ENCODE data around the gene NPEPPS.
"Not testable (repeated sequence)": the region's sequence is repeated elsewhere in the genome, so short reads cannot be mapped to it uniquely, and the experiment has no call there.

NPEPPS gene

DNA sequence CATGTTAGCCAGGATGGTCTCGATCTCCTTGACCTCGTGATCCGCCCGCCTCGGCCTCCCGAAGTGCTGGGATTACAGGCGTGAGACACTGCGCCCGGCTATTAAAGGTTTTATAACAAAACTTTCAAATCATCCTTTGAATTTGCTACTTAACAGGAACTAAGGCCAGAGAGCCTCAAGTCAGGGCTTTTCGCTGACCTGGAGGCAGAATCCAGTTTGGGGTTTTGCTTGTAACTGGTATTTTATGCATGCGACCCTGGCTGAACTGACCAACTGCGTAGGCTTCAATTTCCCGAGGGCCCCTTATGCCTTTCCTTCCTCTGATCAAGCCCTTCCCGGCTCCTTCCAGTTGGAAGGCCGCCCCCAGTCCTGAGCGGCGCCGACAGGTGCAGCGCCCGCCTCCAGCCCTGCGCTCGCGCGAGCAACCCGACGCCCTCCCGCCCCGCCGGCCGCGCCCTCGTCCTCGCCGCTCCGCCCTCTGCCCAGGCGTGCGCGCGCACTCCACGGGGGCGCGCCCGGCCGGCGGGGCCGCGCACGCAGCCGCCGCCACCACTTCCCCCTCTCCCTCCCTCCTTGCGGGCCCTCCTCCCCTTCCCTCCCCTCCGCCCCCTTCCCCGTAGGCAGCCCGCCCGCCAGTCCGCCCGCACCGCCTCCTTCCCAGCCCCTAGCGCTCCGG is at the start of gene NPEPPS:
Gene NPEPPS (plus strand): TSS at position 552 of the 676 bp plus-strand sequence. CDS start 193 bp downstream, outside the sequence.
- DNase-seq = peak; percentile 92

DNA sequence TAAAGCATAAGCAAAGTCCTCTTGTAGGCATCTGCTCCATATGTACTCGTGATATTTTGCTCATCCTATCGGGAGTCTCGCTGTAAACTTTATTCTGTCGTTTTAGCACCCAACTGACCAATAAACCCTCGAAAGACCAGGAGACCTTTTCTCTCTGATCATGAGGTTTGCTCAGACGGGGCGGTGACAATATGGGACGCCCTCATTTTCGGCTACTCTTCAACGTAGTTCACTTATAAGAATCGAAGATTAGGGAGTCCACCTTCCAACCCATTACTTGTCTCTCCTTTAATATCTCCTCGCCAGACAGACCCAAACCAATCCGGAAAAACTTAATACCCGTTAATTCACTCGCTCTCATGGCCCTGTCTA is 39.1 kb upstream of the NPEPPS start:
- not testable (repeated sequence) for DNase-seq

DNA sequence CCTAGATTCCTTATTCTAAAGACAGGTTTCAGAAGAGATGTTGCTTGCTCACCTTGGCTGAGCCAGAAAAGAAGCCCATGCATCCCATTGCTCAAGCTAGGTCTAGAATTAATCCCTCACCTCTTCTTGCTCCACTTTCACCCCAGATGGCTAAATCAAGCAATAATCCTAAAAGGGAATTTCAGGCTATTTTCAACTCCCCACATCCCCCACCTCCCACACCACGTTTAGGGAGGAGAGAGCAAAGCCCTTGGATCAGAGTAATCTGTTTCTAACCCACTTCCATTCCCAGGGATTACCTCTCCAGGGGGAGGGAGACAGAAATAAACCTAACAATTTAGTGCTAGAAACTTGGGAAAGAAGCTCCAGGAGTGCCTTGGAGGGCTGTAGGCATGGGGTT is 31.8 kb upstream of the NPEPPS start:
- not testable (repeated sequence) for DNase-seq

DNA sequence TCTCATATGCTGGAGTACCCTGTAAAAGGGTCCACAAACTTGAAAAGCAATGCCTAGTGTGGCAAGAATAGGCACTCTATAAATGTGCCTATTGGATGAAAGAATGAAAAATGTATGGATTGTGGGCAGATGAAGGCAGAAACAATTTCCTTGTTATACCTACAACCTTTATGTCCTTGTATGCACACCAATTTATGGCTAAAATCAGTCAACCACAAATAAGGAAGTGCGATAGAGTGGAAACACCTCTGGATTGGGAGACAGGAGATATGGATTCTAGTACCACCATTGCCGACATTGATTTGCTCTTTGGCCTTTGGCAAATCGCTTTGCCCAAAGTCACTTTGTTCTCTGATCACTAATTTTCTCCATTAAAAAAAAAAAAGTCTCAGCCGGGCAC is 31.4 kb upstream of the NPEPPS start:
- DNase-seq = not testable (repeated sequence)

DNA sequence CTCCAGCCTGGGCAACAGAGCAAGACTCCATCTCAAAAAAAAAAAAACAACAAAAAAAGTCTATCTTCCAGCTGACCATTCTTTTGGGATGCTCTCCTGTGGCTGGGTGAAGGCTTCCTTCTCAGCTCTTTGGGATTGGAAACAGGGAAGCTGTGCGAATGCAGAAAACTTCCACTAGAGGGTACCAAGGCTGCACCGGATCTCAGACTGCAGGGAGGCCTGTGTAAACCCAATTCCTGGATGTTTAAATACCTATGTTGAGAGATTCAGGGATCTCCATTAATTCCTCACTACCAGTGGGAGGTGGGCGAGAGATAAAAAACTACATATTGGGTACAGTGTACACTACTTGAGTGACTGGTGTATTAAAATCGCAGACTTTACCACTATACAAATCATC is 30.3 kb upstream of the NPEPPS start:
- not testable (repeated sequence) for DNase-seq

DNA sequence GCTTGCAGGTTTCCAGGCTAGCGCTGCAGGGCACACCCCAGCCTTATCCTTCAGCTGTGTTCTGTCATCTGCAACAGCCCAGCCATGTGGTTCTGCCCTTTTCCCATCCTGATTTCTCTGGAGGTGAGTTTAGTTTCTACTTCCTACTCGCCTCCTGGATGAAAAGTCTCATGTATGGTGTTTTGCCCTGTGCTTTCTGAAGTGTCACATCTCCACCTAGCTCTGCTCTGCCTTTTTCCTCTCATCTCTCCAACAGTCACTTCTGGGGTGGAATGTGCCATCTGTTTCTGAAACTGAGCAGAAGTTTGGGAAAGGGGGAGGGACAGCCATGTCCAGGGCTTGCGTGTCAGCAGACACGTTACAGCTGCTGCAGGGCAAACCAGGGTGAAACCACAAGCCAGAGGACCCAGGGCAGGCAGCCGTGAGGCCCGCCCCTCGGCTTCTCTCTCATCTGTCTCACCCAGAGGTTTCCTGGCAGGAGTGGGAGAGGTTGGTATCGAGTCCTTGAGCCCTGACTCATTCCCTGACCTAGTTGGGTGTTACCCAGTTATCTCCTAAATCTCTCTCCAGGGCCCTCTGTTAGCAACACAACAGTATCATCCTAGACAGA is 28.7 kb upstream of the NPEPPS start:
- DNase-seq = peak; percentile 2

DNA sequence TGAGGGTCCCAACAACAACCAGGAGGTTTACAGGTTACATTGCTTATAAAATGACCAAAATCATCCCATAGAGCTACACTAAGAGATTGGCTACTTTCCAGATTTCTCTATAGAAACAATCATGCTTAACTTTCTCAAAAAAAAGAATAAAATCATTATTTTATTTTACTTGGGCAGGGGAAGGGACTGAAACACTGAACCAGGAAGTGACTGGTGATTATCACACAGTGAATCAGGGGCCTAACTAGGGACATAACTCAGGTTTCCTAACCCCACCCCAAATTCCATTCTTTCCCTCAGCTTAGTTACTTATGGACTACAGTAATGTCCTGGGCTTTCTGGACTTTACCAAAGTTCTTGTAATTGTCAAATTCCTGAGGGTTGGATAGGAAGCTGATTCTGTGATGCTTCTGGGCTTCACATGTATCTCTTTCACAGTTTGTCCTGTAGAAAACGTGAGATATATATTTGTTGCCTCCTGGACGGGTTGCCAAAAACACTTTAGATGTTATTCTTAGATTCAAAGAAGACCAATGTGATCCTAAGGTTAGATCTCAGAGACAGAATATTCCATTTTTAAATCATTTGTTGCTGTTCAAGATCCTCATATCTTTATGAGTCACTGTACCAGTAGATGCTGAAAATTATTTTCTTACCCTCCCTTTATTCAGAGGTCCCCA is 28.0 kb upstream of the NPEPPS start:
- not testable (repeated sequence) for DNase-seq

DNA sequence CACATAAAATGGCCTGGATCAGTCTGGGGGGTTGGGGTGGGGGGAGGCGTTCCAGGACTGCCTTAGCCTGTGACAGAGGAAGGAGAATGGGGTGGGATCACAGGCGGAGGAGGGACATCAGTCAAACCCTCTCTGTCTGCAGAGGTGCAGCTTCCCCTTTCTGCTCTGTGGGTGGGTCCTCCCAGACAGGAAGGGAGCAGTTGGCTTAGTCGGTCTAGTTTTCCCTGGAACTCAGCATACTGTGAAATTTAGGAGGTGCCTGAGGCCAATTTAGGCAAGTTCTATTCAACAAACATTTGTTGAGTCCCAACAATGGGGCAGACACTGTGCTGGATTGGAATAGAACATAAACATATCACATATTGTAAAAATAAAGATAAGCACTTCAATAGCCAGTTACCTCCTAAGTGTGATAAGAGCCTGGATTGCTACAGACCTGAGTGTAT is 19.2 kb upstream of the NPEPPS start:
- DNase-seq = not testable (repeated sequence)

DNA sequence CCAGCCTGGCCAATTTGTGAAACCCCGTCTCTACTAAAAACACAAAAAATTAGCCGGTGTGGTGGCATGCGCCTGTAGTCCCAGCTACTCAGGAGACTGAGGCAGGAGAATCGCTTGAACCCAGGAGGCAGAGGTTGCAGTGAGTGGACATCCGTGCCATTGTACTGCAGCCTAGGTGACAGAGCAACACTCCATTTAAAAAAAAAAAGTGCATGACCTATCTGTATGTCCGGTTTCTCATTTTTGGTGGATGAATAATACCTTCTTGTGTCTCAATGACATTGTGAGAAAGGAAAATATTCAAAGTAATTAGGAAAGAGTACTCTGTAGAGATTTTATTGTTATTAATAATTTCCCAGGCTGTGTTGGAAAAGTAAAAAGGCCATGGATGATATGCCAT is 17.6 kb upstream of the NPEPPS start:
- DNase-seq = not testable (repeated sequence)

- DNase-seq = not testable (repeated sequence)
Observed at GRCh38 chr17:47518880-47519279, 12.0 kb upstream of the NPEPPS start.

- not testable (repeated sequence) for DNase-seq
Observed at GRCh38 chr17:47519365-47519764, 11.5 kb upstream of the NPEPPS start.

DNA sequence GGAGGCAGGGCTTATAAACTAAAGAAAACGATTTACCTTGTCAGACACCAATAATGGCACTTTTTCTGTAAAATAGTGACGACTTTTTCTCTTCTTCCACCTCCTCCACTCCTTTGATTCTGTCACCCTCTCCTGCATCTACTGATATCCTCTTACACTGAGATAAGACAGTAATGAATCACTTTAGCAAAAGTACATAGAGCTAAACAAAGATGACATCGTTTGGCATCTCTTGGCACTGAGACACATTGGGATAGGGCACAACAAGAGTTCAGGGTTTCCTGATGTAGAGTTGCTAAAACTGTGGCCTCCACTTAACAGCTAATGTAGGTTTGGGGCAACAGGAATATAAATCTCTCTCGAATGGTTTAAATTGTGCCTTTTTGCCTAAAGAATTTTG is 10.6 kb upstream of the NPEPPS start:
- DNase-seq = not testable (repeated sequence)

DNA sequence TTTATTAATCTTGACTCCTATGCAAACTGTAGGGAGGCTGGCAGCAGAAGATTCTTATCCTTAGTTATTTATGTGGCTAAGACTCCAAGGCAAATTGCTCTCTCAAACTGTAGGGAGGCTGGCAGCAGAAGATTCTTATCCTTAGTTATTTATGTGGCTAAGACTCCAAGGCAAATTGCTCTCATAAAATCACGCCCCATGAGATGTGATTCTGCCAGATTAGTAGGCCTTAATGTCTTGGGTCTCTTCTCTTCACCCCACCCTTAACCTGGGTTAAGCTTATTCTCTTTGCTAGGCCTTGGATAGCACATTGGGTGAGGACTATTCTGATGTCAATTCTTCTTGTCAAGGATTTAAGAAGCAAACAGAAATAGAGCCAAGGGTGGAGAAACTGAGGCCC is 9.5 kb upstream of the NPEPPS start:
- not testable (repeated sequence) for DNase-seq

DNA sequence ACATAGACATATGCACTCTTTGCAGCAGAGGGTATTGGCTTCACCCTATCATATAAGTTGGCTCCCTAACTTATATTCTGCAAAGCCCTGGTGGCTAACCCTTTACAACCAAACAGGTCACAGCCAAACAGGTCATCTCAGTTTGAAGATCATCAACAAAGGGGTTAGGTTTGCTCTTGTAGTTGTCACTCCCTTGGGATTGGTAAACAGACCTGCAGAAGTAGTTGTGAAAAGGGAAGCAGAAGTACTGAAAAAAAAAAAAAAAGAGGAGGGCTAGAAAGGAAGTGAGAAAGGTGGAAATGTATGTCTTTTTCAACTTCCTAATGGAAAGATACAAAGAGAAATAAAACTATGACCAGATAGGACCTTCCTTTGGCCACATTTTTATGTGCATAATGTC is 8.6 kb upstream of the NPEPPS start:
- DNase-seq = not testable (repeated sequence)

DNA sequence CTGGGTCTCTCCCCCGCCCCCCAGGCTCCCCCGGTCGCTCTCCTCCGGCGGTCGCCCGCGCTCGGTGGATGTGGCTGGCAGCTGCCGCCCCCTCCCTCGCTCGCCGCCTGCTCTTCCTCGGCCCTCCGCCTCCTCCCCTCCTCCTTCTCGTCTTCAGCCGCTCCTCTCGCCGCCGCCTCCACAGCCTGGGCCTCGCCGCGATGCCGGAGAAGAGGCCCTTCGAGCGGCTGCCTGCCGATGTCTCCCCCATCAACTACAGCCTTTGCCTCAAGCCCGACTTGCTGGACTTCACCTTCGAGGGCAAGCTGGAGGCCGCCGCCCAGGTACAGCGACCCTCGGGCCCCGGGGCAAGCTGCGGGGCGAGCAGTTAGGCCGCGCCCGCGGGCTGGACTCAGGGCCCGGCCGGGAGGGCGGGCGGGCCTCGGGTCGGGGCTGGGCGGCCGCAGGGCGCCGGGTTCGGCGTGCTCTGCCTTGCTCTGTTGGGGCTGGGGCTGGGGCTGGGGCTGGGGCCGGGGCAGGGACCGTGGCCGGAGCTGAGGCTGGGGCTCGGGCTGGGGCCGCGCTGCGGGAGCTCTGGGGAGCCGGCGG is 419 bp downstream of the NPEPPS start:
- DNase-seq = peak; percentile 5

GRCh38 chr17:47539085-47539484 is 8.2 kb downstream of the NPEPPS start:
- DNase-seq = not testable (repeated sequence)

DNA sequence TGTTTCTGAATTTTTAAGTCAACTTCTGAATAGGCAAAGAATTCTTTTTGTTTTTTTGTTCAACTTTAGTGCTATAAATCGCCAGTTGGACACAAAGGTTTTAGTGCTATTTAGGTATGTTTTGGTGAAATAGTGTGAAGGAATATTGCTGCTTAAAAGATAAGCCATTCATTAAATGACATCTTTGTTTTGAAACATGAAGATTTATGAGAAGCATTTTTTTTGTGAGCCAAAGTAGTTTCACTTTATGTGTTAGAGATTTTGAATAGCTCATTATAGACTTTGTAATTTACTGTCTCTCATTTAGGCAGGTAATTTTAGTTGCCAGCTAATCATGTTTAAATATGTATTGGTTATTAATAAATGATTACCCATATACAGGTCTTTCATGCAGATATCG is 10.8 kb downstream of the NPEPPS start:
- DNase-seq = not testable (repeated sequence)

GRCh38 chr17:47544327-47544726 is 13.4 kb downstream of the NPEPPS start:
- DNase-seq = not testable (repeated sequence)

DNA sequence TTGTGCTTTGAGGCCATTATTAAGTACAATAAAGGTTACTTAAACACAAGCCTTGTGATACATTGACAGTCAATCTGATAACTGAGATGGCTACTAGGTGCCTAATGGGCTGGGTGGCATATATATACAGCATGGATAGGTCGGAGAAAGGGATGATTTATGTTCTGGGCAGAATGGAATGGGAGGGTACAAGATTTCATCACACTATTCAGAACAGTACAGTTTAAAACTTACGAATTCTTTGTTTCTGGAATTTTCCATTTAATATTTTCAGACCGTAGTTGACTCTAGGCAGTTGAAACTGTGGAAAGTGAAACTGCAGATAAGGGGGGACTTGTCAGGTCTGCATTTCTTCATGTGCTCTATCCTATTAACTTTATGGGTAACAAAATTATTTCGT is 23.8 kb downstream of the NPEPPS start:
- DNase-seq = not testable (repeated sequence)

- DNase-seq = not testable (repeated sequence)
Observed at GRCh38 chr17:47556108-47556507, 25.2 kb downstream of the NPEPPS start.

DNA sequence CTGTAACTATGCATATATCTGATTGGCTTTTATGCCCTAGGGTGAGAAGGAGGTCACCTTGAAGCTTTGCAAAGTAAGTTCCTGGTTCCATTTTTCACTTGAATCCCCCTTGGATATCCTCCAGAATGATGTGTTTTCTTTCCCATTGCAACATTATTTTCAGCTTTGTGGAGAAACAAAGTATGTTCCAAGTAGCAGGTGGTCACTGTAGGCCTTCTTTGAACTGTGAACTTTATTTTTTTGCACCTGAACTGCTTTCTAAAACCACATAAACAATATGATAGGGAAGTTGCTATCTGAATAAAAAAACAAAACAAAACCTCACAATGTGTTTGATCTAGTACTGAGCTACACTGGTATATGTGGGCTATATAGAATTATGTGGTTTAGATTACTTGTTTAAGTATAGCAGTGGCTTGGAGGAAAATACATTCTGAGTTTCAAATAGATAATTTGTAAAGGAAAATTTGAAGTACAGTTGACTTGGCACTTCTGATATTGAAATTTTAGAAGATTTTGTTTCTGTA is 29.7 kb downstream of the NPEPPS start:
- not testable (repeated sequence) for DNase-seq

DNA sequence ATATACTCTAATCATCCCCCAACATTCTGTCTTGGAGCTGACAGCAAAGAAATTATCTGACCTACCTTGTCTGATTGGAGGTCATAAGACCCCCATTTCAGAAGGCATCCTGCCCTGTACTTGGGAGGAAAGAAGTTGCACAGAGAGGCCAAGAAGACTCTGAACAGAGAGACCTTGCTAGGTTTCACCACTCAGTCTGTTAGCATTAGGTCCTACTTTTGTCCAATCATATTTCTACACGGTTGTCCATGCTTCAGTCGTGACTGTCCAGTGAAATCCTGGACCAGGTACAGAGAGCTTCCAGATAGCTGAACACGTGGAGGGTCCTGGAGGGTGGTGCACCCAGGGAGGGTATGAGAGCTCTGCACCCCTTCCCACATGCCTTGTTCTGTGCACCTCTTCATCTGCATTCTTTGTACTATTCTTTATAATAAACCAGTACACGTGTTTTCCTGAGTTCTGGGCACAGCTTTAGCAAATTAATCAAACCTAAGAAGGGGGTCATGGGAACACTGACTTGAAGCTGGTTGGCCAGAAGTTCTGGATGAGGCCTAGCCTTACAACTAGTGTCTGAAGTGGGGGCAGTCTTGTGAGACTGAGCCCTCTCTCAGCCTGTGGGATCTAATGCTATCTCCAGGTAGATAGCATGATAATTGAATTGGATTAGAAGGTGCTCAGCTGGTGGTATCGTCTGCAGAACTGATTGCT is 30.9 kb downstream of the NPEPPS start:
- DNase-seq = not testable (repeated sequence)

DNA sequence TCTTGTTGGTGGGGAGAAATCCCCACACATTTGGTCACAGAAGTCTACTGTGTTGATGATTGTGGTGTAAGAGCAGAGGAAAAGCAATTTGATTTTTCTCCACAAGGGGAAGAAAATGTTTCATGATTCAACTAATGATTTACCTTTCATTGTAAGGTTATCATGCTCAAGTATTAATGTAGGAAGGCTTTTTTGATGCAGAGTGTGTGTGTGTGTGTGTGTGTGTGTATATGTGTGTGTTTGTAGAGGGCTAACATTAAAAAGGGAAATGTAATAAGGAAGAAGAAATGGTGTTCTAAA is 31.4 kb downstream of the NPEPPS start:
- not testable (repeated sequence) for DNase-seq
